Effector memory CD4-positive, alpha-beta T cell (primary cell): Measurements from ENCODE around the gene FYCO1.

Experiments used
- DNase-seq, 3 donors: peaks; one replicate each; pipeline ENCODE4 v3.0.0-alpha.2; 2020
- H3K27ac ChIP-seq: 2 replicates; pipeline ENCODE4 v1.7.0; 2013; ENCODE audit warnings: mild to moderate bottlenecking, low read length, moderate library complexity; ENCODE audit not compliant: insufficient read depth, poor library complexity, severe bottlenecking
- H3K27me3 ChIP-seq: replicated peaks from 2 replicates; pipeline ENCODE4 v1.7.0; 2013; ENCODE audit warnings: mild to moderate bottlenecking, low read length; ENCODE audit not compliant: insufficient read depth, control insufficient read depth, poor library complexity, severe bottlenecking
- H3K36me3 ChIP-seq: 2 replicates; pipeline ENCODE4 v1.7.0; 2013; ENCODE audit warnings: mild to moderate bottlenecking, low read length, moderate library complexity; ENCODE audit not compliant: control insufficient read depth, insufficient read depth
- H3K4me1 ChIP-seq: 2 replicates; pipeline ENCODE4 v1.7.0; 2013; ENCODE audit warnings: low read length, mild to moderate bottlenecking; ENCODE audit not compliant: control insufficient read depth, insufficient read depth, poor library complexity, severe bottlenecking
- H3K4me3 ChIP-seq: 2 replicates; pipeline ENCODE4 v1.7.0; 2013; ENCODE audit warnings: low read length, low read depth, mild to moderate bottlenecking; ENCODE audit not compliant: insufficient read depth, poor library complexity, severe bottlenecking
- H3K9me3 ChIP-seq: 2 replicates; pipeline ENCODE4 v1.7.0; 2013; ENCODE audit warnings: mild to moderate bottlenecking, low read length, moderate library complexity; ENCODE audit not compliant: control insufficient read depth

Gene FYCO1

DNA sequence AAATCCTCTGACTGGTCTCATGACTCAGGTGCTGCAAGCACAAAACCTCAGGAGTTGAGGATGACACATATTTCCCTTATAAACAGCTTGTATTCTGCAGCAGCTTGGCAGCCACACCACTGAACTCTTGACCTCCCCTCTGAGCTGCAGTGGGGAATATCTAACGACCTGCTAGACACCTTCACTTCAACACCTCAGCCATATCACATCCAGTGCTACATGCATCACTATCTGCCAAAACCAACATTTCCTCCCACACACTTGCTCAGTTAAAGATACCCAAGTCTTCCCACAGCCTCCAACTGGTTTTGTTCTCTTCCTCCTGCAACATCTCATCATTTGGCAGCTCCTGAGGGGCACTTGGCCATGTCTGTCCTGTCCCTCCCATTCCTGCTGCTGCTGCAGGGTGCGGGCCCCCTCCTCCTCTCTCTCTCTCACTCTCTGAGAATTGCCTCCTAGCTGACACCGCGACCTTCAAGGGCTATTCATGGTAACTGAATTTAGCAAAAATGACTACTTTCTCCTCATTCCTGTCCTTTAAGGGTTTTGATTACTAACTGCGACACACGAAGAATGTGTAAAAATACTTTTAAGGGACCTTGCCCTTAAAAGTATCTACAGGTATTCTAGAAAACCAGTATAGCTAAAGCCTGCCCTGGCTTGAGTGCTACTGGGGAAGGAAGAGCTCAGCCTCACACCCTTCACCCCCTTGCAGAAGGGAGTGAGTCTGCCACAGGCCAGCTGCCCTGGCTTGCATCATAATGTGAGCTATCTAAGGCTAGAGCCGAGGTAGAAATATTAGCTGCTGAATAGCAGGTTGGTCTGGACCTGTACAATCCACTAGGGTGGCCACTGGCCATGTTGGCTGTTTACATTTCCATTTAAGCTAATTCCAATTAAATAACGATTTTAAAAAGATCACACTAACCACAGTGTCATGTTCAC, 114.3 kb downstream of the FYCO1 start:
- Histone ChIP-seq H3K9me3 (no peaks in the 10 kb centered on the region), H3K4me1 (peaks cover 9% of the 10 kb centered on the region), H3K27me3 (no peaks in the 10 kb centered on the region), H3K4me3 (no peak overlapping the region), H3K27ac (no peak overlapping the region), H3K36me3 (no peaks in the 10 kb centered on the region)
- peak in 2 of 3 donors; percentile 13 to 32 for DNase-seq

DNA sequence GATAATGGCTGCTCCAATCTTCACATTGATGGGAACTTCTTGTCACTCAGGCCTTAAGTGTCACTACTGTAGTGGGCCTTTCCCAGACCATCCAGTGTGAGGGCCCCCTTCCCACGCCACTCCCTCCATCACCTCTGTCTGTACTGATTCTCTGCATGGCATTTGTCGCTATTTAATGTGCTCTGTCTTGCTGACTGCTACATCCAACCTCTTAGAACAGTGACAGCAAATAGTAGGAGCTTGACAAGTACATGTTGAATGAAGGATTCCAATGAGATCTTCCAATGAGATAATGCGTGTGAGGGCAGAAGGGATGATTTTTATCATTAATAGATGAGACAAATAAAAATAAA, 114.9 kb downstream of the FYCO1 start:
- Histone ChIP-seq H3K36me3 (no peaks in the 10 kb centered on the region), H3K9me3 (no peaks in the 10 kb centered on the region), H3K27ac (no peak overlapping the region), H3K4me3 (no peak overlapping the region), H3K4me1 (peaks cover 9% of the 10 kb centered on the region), H3K27me3 (no peaks in the 10 kb centered on the region)
- no peak for DNase-seq

DNA sequence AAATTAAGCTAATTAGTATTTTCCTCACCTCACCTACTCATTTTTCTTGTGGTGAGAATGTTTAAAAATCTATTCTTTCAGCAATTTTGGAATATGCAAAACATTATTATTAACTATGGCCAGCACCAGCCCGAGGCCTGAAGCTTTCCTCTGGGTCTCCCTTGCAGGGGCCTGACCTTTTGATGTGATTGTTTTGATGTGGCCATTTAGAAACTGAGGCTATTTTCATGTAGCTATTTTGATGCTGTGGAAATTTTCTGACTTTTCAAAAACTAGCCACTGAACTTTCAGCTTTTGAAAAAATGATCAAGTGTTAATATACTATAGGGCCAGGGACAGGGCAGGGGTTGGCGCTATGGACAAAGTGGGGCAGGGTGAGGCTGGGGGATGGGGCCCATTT, 117.5 kb downstream of the FYCO1 start:
- Histone ChIP-seq H3K27ac (no peak overlapping the region), H3K4me1 (peaks cover 9% of the 10 kb centered on the region)

DNA sequence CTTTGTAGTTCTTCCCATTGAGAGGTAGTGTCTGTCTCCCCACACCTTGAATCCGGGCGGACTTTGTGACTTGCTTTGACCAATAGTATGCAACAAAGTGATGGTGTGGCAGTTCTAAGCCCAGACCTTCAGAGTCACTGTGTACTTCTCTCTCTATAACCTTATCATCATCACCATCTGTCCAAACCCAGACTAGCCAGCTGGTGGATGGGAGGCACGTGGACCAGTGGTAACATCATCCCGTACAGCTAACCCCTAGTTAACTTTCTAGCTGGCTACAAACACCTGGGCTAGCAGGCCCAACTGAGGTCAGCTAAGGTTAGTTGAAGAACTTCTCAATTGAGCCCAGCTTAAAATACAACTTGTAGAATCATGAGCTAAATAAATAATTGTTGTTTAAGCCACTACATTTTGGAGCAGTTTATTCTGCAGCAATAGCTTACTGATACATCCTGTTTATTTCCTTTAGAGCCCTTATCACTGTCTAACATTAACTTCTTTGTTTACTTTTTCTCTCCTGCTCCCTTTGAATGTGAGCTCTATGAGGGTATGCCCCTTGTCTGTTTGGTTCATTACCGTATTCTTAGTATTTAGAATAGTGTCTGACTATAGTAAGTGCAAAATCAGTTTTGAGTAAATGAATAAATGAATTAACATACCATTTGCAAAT, 120.8 kb downstream of the FYCO1 start:
- Histone ChIP-seq H3K36me3 (no peaks in the 10 kb centered on the region), H3K9me3 (no peaks in the 10 kb centered on the region), H3K4me3 (no peak overlapping the region), H3K27ac (no peak overlapping the region), H3K4me1 (peaks cover 13% of the 10 kb centered on the region), H3K27me3 (no peaks in the 10 kb centered on the region)
- DNase-seq = no peak

More for the DNA sequence above, 117.5 kb downstream of the FYCO1 start:
- Histone ChIP-seq H3K36me3 (no peaks in the 10 kb centered on the region), H3K9me3 (no peaks in the 10 kb centered on the region), H3K4me3 (no peak overlapping the region), H3K27me3 (no peaks in the 10 kb centered on the region)
- DNase-seq = no peak

DNA sequence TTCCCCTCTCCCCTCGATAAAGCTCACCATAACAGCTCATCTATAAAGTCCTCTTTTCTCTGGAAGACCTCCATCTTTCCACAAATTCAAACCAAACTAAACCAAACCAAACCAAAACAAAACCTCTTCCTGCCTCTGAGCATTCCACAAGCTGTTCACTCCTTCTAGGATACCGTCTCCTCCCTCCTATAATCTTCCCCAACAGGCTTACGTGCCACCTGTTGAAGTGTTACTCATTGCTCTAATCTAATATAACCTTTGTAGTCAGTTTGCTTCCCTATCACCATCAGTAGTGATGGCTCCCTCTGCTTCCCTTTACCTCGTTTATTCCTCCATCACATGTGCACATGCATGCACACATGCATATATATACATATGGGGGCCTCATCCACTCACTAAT, 122.0 kb downstream of the FYCO1 start:
- no peak for DNase-seq
- Histone ChIP-seq H3K9me3 (no peaks in the 10 kb centered on the region), H3K27me3 (no peaks in the 10 kb centered on the region), H3K27ac (no peak overlapping the region), H3K4me1 (peaks cover 25% of the 10 kb centered on the region), H3K36me3 (no peaks in the 10 kb centered on the region), H3K4me3 (no peak overlapping the region)

DNA sequence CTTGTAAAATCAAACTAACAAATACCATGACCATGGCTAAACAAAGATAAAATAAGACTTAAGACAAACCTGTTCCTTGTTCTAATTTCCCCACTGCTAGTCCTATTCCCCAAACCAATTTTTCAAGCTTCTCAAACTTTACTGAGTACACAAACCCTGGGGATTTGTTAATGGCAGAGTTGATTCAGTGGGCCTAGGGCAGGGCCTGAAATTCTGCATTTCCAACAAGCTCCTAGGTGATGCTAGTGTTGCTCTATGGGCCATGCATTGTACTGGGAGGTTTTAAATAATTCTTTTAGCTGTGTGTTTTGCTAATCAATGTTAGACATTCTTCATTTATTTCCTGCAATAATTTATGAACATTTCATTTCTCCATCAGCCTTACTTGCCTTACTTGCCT, 122.6 kb downstream of the FYCO1 start:
- Histone ChIP-seq H3K9me3 (no peaks in the 10 kb centered on the region), H3K36me3 (no peaks in the 10 kb centered on the region), H3K4me1 (peaks cover 27% of the 10 kb centered on the region), H3K27me3 (no peaks in the 10 kb centered on the region), H3K27ac (no peak overlapping the region), H3K4me3 (no peak overlapping the region)
- DNase-seq = no peak

DNA sequence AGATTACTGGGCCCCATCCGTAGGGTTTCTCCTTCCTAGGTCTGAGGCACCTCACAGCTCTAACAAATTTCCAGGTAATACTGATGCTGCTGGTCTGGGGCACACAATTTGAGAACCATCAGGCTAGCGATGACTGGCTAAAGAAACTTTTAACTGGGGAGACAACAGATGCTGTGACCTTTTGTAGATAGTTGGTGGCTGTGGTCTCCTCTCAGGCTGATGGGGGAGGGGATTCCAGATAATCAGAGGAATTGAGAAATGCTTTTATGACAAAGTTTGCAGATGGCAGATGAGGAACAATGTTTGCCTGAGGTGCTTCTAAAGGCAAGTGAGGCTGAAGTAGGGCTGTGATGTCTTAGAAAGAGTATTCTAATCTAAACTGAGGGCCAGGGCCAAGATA, 123.1 kb downstream of the FYCO1 start:
- Histone ChIP-seq H3K27me3 (no peaks in the 10 kb centered on the region), H3K27ac (no peak overlapping the region), H3K4me3 (no peak overlapping the region), H3K36me3 (no peaks in the 10 kb centered on the region), H3K4me1 (peaks cover 27% of the 10 kb centered on the region), H3K9me3 (no peaks in the 10 kb centered on the region)
- DNase-seq = no peak

DNA sequence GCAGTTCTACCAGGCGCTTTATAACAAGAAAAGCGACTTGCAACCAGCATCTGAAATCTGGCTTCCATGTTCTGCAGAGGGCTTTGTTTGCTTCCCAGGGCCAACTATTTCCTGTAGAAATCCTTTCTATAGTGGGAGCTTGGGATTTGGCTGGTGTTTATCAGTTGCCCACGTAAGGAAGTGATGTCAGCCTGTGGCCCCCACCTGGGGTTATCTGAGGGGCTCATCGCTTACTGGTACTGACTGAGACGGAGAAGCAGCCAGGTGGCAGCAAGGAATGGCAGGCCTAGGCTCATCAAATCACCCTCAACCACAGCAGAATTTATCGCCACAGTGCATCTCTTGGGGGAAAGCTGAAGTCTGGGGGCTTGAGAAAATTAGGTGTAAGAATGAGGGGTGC, 123.8 kb downstream of the FYCO1 start:
- no peaks in the 10 kb centered on the region for H3K9me3 ChIP-seq
- no peaks in the 10 kb centered on the region for H3K27me3 ChIP-seq

DNA sequence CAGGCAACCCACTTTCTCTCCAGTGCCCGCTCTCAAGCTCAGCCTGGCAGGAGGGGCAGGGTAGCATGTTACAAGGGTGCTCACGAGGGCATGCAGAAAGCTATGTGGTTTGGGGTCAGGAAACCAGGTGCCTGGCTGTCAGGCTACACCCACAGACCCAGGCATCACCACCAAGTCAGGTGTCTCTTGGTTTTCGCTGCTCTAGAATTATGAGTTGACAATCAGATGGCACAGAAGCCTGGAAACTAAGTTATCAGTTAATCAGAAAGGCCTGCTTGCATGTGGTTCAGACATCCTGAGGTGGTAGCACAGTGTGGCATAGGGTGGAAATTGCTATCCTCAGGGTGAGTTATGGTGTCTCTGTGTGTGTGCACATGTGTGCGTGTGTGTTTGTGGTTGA, 125.5 kb downstream of the FYCO1 start:
- H3K27me3 ChIP-seq = no peaks in the 10 kb centered on the region
- no peak overlapping the region for H3K4me3 ChIP-seq
- no peaks in the 10 kb centered on the region for H3K36me3 ChIP-seq
- no peaks in the 10 kb centered on the region for H3K9me3 ChIP-seq
- peak; percentile 63 to 74 (median 71) for DNase-seq
- peaks cover 27% of the 10 kb centered on the region for H3K4me1 ChIP-seq
- no peak overlapping the region for H3K27ac ChIP-seq

More for the DNA sequence above, 123.8 kb downstream of the FYCO1 start:
- Histone ChIP-seq H3K36me3 (no peaks in the 10 kb centered on the region), H3K4me3 (no peak overlapping the region), H3K4me1 (peaks cover 27% of the 10 kb centered on the region), H3K27ac (no peak overlapping the region)
- no peak for DNase-seq

DNA sequence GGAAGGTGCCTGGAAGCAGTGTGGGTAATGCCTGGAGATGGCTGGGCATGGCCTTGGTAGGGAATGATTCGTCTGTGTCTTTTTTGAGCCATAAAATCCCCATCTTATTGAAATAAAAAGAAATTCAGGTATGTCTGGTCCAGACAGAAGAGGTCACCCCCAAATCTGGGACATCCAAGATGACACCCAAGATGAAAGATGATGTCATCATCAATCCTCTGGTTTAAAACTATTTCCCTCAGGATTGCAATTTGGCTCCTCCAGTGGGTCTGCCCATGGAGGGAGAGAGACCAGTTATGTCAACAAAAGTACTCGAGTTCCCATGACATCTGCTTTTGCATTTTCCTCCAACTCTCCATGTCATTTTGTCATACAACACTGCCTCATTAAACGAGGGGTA, 126.0 kb downstream of the FYCO1 start:
- DNase-seq = no peak
- no peaks in the 10 kb centered on the region for H3K36me3 ChIP-seq
- H3K4me3 ChIP-seq = peak overlapping the region; percentile 4

More for the DNA sequence above, 126.0 kb downstream of the FYCO1 start:
- H3K9me3 ChIP-seq = no peaks in the 10 kb centered on the region
- no peaks in the 10 kb centered on the region for H3K27me3 ChIP-seq
- no peak overlapping the region for H3K27ac ChIP-seq
- peaks cover 27% of the 10 kb centered on the region for H3K4me1 ChIP-seq
